ENCODE results near the gene TSPY2.
"Not testable (repeated sequence)": the region's sequence is repeated elsewhere in the genome, so short reads cannot be mapped to it uniquely, and the experiment has no call there.

Gene TSPY2, protein sequence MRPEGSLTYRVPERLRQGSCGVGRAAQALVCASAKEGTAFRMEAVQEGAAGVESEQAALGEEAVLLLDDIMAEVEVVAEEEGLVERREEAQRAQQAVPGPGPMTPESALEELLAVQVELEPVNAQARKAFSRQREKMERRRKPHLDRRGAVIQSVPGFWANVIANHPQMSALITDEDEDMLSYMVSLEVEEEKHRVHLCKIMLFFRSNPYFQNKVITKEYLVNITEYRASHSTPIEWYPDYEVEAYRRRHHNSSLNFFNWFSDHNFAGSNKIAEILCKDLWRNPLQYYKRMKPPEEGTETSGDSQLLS

DNA sequence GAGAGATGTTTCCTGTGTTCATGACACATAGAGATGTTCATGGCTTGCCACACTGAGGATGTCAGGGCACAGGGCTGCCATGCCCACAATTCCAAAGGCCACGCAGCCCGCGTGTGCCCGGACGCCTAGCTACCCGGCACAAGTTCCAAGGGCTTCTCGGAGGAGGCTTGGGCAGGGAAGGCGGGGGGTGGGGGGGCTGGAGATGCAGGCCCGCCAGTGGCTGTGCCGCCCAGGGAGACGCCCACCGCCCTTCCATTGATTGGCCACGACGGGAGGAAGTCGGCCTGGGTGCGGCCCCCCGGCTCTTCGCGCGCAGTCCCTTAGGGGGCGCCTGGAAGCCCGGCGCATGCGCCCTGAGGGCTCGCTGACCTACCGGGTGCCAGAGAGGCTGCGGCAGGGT is at the start of gene TSPY2:
Gene TSPY2, plus strand, starts transcription at position 301 of the 400 bp plus-strand sequence. Its CDS starts 46 bp downstream, at position 347.
- not testable (repeated sequence) for DNase-seq

DNA sequence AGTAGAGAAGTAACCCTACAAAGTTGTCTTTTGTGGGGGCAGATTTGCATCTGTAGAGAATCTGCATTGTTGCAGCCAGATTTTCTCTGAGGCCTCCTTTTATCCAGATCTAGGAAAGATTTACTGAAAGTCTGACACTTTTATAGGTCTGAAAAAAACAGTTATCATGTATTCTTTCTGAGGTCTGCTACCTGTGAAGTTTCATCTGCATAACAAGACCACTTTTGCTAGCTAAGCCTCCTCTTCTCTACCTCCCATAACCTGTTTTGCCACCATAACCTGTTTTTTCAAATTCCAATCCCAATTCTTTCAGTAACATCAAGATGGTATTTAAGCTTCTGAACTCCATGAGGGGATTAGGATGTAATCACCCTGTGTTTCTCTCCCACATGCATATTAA is 36.5 kb upstream of the TSPY2 start:
- DNase-seq: not testable (repeated sequence)

DNA sequence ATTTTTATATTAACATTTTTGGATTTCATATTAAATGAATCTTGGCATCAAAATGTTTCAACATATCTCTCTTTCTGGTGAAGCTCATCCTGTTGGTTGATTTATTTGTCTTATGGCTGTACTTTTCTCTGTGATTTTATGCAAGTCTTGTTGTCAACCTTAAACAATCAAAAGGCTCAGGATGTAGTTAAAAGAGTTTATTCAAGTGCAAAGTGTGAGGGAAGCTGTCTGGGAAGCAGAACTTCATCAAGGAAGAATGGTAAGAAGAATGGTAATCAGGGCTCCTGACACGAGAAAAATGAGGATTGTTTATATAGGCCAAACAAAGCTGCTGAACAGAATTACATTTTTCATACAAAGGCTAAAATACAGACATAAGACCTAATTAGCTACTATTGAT is 29.0 kb upstream of the TSPY2 start:
- DNase-seq: not testable (repeated sequence)

DNA sequence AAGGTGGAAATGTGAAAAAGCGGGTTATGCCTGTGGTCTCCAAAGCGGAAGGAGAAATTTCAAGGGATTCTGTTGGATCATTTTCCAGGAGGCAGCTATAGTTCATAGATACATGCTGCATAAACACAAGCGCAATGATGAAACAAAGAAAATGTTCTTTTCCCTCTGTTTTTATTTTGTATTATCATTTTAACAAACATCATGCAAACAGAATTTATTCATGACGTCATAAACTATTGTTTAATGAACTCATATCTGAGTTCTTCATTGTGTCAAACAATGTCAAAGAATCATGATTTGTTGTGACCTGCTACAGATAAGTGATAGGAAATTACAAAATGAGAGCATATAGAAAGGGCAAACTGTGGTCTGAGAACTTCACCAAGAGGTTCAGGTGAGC is 23.8 kb downstream of the TSPY2 start:
- DNase-seq: not testable (repeated sequence)
